ENCODE measurements around the gene NEB. TPM values are rescaled to one million over a fixed set of nuclear protein-coding genes. Genes with fewer than 3 reads are reported as not detected.

The NEB gene
- total RNA-seq, 1 donor: under 0.01 TPM

GRCh38 chr2:151632993-151633565, 101.2 kb downstream of the NEB start:
- peak; percentile 36 for DNase-seq (ENCODE audit: low read depth)
- TF ChIP-seq CTCF (IDR thresholded peaks at IDR 0.05; ENCODE audit: insufficient read depth, low read depth, low read length): peak; percentile 27
- H3K4me3 ChIP-seq (ENCODE audit: low read depth, low read length): no peak overlapping the region

GRCh38 chr2:151630372-151630771, 103.9 kb downstream of the NEB start:
- H3K4me3 ChIP-seq (ENCODE audit: low read depth, low read length): no peak overlapping the region
- TF ChIP-seq CTCF (IDR thresholded peaks at IDR 0.05; ENCODE audit: insufficient read depth, low read depth, low read length): no peak
- no peak for DNase-seq (ENCODE audit: low read depth)

GRCh38 chr2:151627353-151627752, 106.9 kb downstream of the NEB start:
- TF ChIP-seq CTCF (IDR thresholded peaks at IDR 0.05; ENCODE audit: insufficient read depth, low read depth, low read length): no peak
- DNase-seq (ENCODE audit: low read depth): no peak
- H3K4me3 ChIP-seq (ENCODE audit: low read depth, low read length): no peak overlapping the region

- H3K4me3 ChIP-seq (ENCODE audit: low read depth, low read length): no peak overlapping the region
- no peak for TF ChIP-seq CTCF (IDR thresholded peaks at IDR 0.05; ENCODE audit: insufficient read depth, low read depth, low read length)
- no peak for DNase-seq (ENCODE audit: low read depth)
Measured at GRCh38 chr2:151624271-151624670, 110.0 kb downstream of the NEB start.

GRCh38 chr2:151623631-151624030, 110.6 kb downstream of the NEB start:
- H3K4me3 ChIP-seq (ENCODE audit: low read depth, low read length): no peak overlapping the region
- DNase-seq (ENCODE audit: low read depth): no peak
- TF ChIP-seq CTCF (IDR thresholded peaks at IDR 0.05; ENCODE audit: insufficient read depth, low read depth, low read length): no peak

GRCh38 chr2:151620761-151621160, 113.5 kb downstream of the NEB start:
- TF ChIP-seq CTCF (IDR thresholded peaks at IDR 0.05; ENCODE audit: insufficient read depth, low read depth, low read length): no peak
- no peak overlapping the region for H3K4me3 ChIP-seq (ENCODE audit: low read depth, low read length)
- no peak for DNase-seq (ENCODE audit: low read depth)

Measured in fibroblast of villous mesenchyme (primary cell).